SK-N-MC (cell line): ENCODE data around the gene APOA1.

Source experiments
- EZH2 ChIP-seq: fragments of 200-600 bp; sonication (generic); IDR thresholded peaks from one replicate; pipeline ENCODE4 v1.6.1; 2017; ENCODE audit warnings: antibody characterized with exemption
- FOXP2 ChIP-seq: optimal IDR thresholded peaks from 2 replicates; pipeline ENCODE3; 2011; ENCODE audit warnings: mild to moderate bottlenecking, moderate library complexity; ENCODE audit not compliant: insufficient read depth; ENCODE audit errors: extremely low read length, control extremely low read depth
- POLR2AphosphoS5 ChIP-seq: IDR thresholded peaks from 2 replicates; pipeline ENCODE4 v1.6.1; 2012; ENCODE audit warnings: mild to moderate bottlenecking, low read depth, low read length, borderline replicate concordance

- TF ChIP-seq POLR2AphosphoS5 (no peak), EZH2 (no peak), FOXP2 (no peak)
These were observed 39.6 kb downstream of the APOA1 start for GRCh38 chr11:116797816-116798215.
